H1 (cell line): ENCODE results near the gene SLC12A8. TPM values are rescaled to one million over a fixed set of nuclear protein-coding genes. Genes with fewer than 3 reads are reported as not detected.

ENCODE experiments used
- CTCF ChIA-PET: fragments of 300-600 bp; sonication (Branson Sonifier 250); formaldehyde crosslinking; loops from one replicate; lab custom pipeline; 2021; ENCODE audit not compliant: partially characterized antibody; lab: Charles Lee
- POLR2A ChIA-PET: fragments of 300-600 bp; sonication (Branson Sonifier 250); formaldehyde crosslinking; loops from one replicate; lab custom pipeline; 2021; ENCODE audit warnings: inconsistent platforms; ENCODE audit not compliant: partially characterized antibody; lab: Charles Lee
- DNase-seq, 2 experiments: peaks; one replicate each; pipeline versions ENCODE4 v3.0.0 to v3.0.0-alpha.2; 2010 to 2022; ENCODE audit warnings: low spot score in 2 of 2, low read depth in 1 of 2, mixed read lengths in 1 of 2
- FAIRE-seq: peaks from 2 replicates; lab custom pipeline; 2011; peaks lifted over from hg19 to GRCh38; lab: Jason Lieb, UNC
- H2AFZ ChIP-seq: 2 replicates; pipeline ENCODE4 v1.8.1; 2012; ENCODE audit warnings: low read length, inconsistent platforms
- H2AK5ac ChIP-seq: 2 replicates; pipeline ENCODE4 v1.6.1; 2013; ENCODE audit warnings: low read depth, low read length
- H2BK120ac ChIP-seq: replicated peaks from 2 replicates; pipeline ENCODE3; 2013; ENCODE audit warnings: low read depth, low read length, inconsistent platforms
- H2BK12ac ChIP-seq: 2 replicates; pipeline ENCODE4 v1.6.1; 2013; ENCODE audit warnings: low read depth, low read length
- H2BK15ac ChIP-seq: 2 replicates; pipeline ENCODE4 v1.6.1; 2013; ENCODE audit warnings: low read length
- H2BK20ac ChIP-seq: 2 replicates; pipeline ENCODE4 v1.6.1; 2013; ENCODE audit warnings: low read length
- H2BK5ac ChIP-seq: 2 replicates; pipeline ENCODE4 v1.6.1; 2013; ENCODE audit warnings: low read depth, low read length
- H3K14ac ChIP-seq: 2 replicates; pipeline ENCODE4 v1.6.1; 2013; ENCODE audit warnings: inconsistent platforms; ENCODE audit not compliant: insufficient read length
- H3K18ac ChIP-seq: 2 replicates; pipeline ENCODE4 v1.6.1; 2013; ENCODE audit warnings: low read length; ENCODE audit errors: extremely low read depth
- H3K23ac ChIP-seq: 2 replicates; pipeline ENCODE4 v1.6.1; 2013; ENCODE audit warnings: inconsistent platforms; ENCODE audit not compliant: insufficient read length
- H3K23me2 ChIP-seq: 2 replicates; pipeline ENCODE4 v1.6.1; 2013; ENCODE audit warnings: low read depth, low read length
- H3K27ac ChIP-seq: 2 replicates; pipeline ENCODE4 v1.6.1; 2011; ENCODE audit warnings: low read depth, low read length, inconsistent platforms
- H3K27me3 ChIP-seq, 4 experiments: replicated peaks in 1 of 4; 1 replicate in 1 of 4; 2 replicates in 3 of 4; pipeline versions ENCODE4 v1.6.1 to v1.8.1; 2011 to 2013; ENCODE audit warnings: low read length in 3 of 4, mild to moderate bottlenecking in 3 of 4, inconsistent platforms in 2 of 4, mixed read lengths in 2 of 4, moderate library complexity in 1 of 4; ENCODE audit not compliant: control insufficient read depth in 3 of 4, insufficient read depth in 3 of 4; ENCODE audit errors: extremely low read depth in 1 of 4
- H3K36me3 ChIP-seq, 4 experiments: 2 replicates each; pipeline versions ENCODE4 v1.6.1 to v1.8.1; 2011 to 2013; ENCODE audit warnings: mild to moderate bottlenecking in 4 of 4, low read length in 3 of 4, moderate library complexity in 2 of 4, control low read depth in 1 of 4, inconsistent platforms in 1 of 4; ENCODE audit not compliant: insufficient read depth in 4 of 4, control insufficient read depth in 2 of 4
- H3K4ac ChIP-seq: replicated peaks from 2 replicates; pipeline ENCODE3; 2013; ENCODE audit warnings: low read length, low read depth, mixed read lengths, inconsistent platforms; ENCODE audit not compliant: insufficient read length
- H3K4me1 ChIP-seq, 4 experiments: replicated peaks in 1 of 4; 1 replicate in 1 of 4; 2 replicates in 3 of 4; pipeline versions ENCODE4 v1.6.1 to v1.8.1; 2011 to 2013; ENCODE audit warnings: low read length in 3 of 4, inconsistent platforms in 2 of 4, mixed read lengths in 1 of 4; ENCODE audit not compliant: insufficient read depth in 4 of 4, control insufficient read depth in 3 of 4
- H3K4me2 ChIP-seq, 2 experiments: 2 replicates each; pipeline versions ENCODE4 v1.6.1 to v1.8.1; 2011 to 2013; ENCODE audit warnings: low read depth in 2 of 2, low read length in 2 of 2, control low read depth in 1 of 2, inconsistent platforms in 1 of 2, mild to moderate bottlenecking in 1 of 2; ENCODE audit not compliant: insufficient read depth in 1 of 2
- H3K4me3 ChIP-seq, 4 experiments: fragments of 200-600, 300-600 bp in 1 of 4; sonication (generic), shearing (Covaris generic), sonication (Bioruptor Twin) in 1 of 4; 2 replicates each; pipeline versions ENCODE4 v1.5.1 to v1.8.1; 2011 to 2016; ENCODE audit warnings: low read length in 4 of 4, low read depth in 3 of 4, control low read depth in 2 of 4, inconsistent platforms in 2 of 4, mild to moderate bottlenecking in 2 of 4, mixed read lengths in 1 of 4, moderate library complexity in 1 of 4; ENCODE audit not compliant: insufficient read depth in 2 of 4; ENCODE audit errors: extremely low read depth in 1 of 4
- H3K56ac ChIP-seq: replicated peaks from 2 replicates; pipeline ENCODE3; 2013; ENCODE audit warnings: low read depth, mild to moderate bottlenecking, mixed read lengths, low read length, inconsistent platforms; ENCODE audit not compliant: insufficient read length
- H3K79me1 ChIP-seq: 2 replicates; pipeline ENCODE4 v1.6.1; 2013; ENCODE audit warnings: low read depth, low read length, control low read depth
- H3K79me2 ChIP-seq, 2 experiments: 2 replicates each; pipeline versions ENCODE4 v1.6.1 to v1.8.1; 2012 to 2013; ENCODE audit warnings: low read length in 2 of 2, mild to moderate bottlenecking in 2 of 2, inconsistent platforms in 1 of 2; ENCODE audit not compliant: insufficient read depth in 2 of 2, control insufficient read depth in 1 of 2
- H3K9ac ChIP-seq, 4 experiments: replicated peaks in 1 of 4; 1 replicate in 1 of 4; 2 replicates in 3 of 4; pipeline versions ENCODE4 v1.6.1 to v1.8.1; 2011 to 2013; ENCODE audit warnings: low read depth in 3 of 4, low read length in 3 of 4, control low read depth in 2 of 4, mild to moderate bottlenecking in 2 of 4, moderate library complexity in 2 of 4, inconsistent platforms in 1 of 4; ENCODE audit errors: extremely low read depth in 1 of 4
- H3K9me3 ChIP-seq, 2 experiments: 2 replicates each; pipeline versions ENCODE4 v1.6.1 to v1.8.1; 2012 to 2013; ENCODE audit warnings: mild to moderate bottlenecking in 2 of 2, moderate library complexity in 2 of 2, control low read depth in 1 of 2, inconsistent platforms in 1 of 2, low read depth in 1 of 2, low read length in 1 of 2, mixed read lengths in 1 of 2; ENCODE audit not compliant: insufficient read depth in 2 of 2
- H4K20me1 ChIP-seq, 2 experiments: replicated peaks in 1 of 2; 2 replicates each; pipeline versions ENCODE3 to v1.8.1; 2011 to 2013; ENCODE audit warnings: inconsistent platforms in 2 of 2, low read length in 2 of 2, mild to moderate bottlenecking in 1 of 2; ENCODE audit not compliant: insufficient read depth in 2 of 2, control insufficient read depth in 1 of 2
- H4K5ac ChIP-seq: 2 replicates; pipeline ENCODE4 v1.6.1; 2013; ENCODE audit warnings: low read length, low read depth, mixed read lengths, inconsistent platforms; ENCODE audit not compliant: insufficient read length
- H4K8ac ChIP-seq: 2 replicates; pipeline ENCODE4 v1.8.0; 2013; ENCODE audit warnings: mild to moderate bottlenecking, moderate library complexity, low read length, inconsistent platforms; ENCODE audit not compliant: insufficient read depth; ENCODE audit errors: extremely low read depth
- H4K91ac ChIP-seq: replicated peaks from 2 replicates; pipeline ENCODE3; 2013; ENCODE audit warnings: low read length, mixed read lengths, inconsistent platforms; ENCODE audit not compliant: insufficient read length
- BACH1 ChIP-seq: IDR thresholded peaks from 2 replicates; pipeline ENCODE4 v1.6.1; 2012; ENCODE audit warnings: low read length, improper control_type of control experiment
- BRCA1 ChIP-seq: IDR thresholded peaks from 2 replicates; pipeline ENCODE4 v1.6.1; 2012; ENCODE audit warnings: low read depth, low read length, improper control_type of control experiment
- CHD2 ChIP-seq: IDR thresholded peaks from 2 replicates; pipeline ENCODE4 v1.6.1; 2012; ENCODE audit warnings: low read length, improper control_type of control experiment
- CTBP2 ChIP-seq: IDR thresholded peaks from 2 replicates; pipeline ENCODE4 v1.7.0; 2011; ENCODE audit warnings: borderline replicate concordance, mild to moderate bottlenecking, moderate library complexity, mixed read lengths, low read length; ENCODE audit not compliant: insufficient read depth, insufficient read length
- FOSL1 ChIP-seq: IDR thresholded peaks from 2 replicates; pipeline ENCODE4 v1.6.1; 2011; ENCODE audit warnings: mild to moderate bottlenecking, low read depth, low read length, moderate library complexity; ENCODE audit not compliant: insufficient read depth
- GABPA ChIP-seq: IDR thresholded peaks from 2 replicates; pipeline ENCODE4 v1.6.1; 2011; ENCODE audit warnings: mild to moderate bottlenecking, low read length, moderate library complexity, borderline replicate concordance; ENCODE audit not compliant: insufficient read depth
- GTF2F1 ChIP-seq: IDR thresholded peaks from 2 replicates; pipeline ENCODE4 v1.6.1; 2012; ENCODE audit warnings: low read depth, low read length, improper control_type of control experiment, borderline replicate concordance
- KDM5A ChIP-seq: fragments of 200-600 bp; IDR thresholded peaks from 2 replicates; pipeline ENCODE4 v1.7.1; 2012; ENCODE audit warnings: mild to moderate bottlenecking, low read length, inconsistent platforms, mixed read lengths
- NANOG ChIP-seq: IDR thresholded peaks from 2 replicates; pipeline ENCODE4 v1.6.1; 2011; ENCODE audit warnings: low read length, low read depth, mild to moderate bottlenecking, inconsistent platforms; ENCODE audit not compliant: insufficient read depth, poor library complexity, severe bottlenecking
- POLR2A ChIP-seq, 2 experiments: IDR thresholded peaks; 1 replicate in 1 of 2; 2 replicates in 1 of 2; pipeline ENCODE4 v1.6.1; 2011; ENCODE audit warnings: low read depth in 2 of 2, low read length in 2 of 2, mild to moderate bottlenecking in 2 of 2; ENCODE audit errors: control extremely low read depth in 1 of 2
- POU5F1 ChIP-seq: IDR thresholded peaks from 2 replicates; pipeline ENCODE4 v1.6.1; 2011; ENCODE audit warnings: low read depth, mild to moderate bottlenecking, low read length, moderate library complexity
- RXRA ChIP-seq: IDR thresholded peaks from 2 replicates; pipeline ENCODE4 v1.6.1; 2011; ENCODE audit warnings: low read depth, mild to moderate bottlenecking, low read length, moderate library complexity; ENCODE audit not compliant: insufficient read depth
- SRF ChIP-seq: IDR thresholded peaks from 2 replicates; pipeline ENCODE4 v1.6.1; 2011; ENCODE audit warnings: mild to moderate bottlenecking, low read depth, low read length, moderate library complexity
- WGBS, 2 experiments: shearing (Covaris generic) in 1 of 2; methylation state at CpG; one replicate each; pipeline versions ENCODE4 v1.1.6 to v1.1.7; 2013 to 2015; ENCODE audit warnings: low lambda C conversion rate in 2 of 2, mixed read lengths in 2 of 2, inconsistent platforms in 1 of 2, low coverage in 1 of 2, missing lambda C conversion rate in 1 of 2; ENCODE audit not compliant: insufficient replicate concordance in 2 of 2, insufficient coverage in 1 of 2, insufficient read length in 1 of 2; ENCODE audit errors: extremely low coverage in 1 of 2, missing lambda C conversion rate in 1 of 2; 5-methylcytosine and 5-hydroxymethylcytosine counted together
- polyA plus RNA-seq, 7 experiments: library from polyadenylated mRNA; depleted of rRNA in 3 of 7; stranded (reverse) in 5 of 7; unstranded in 2 of 7; fragments of >200 nt in 5 of 7; fragments of 200-250 nt in 2 of 7; gene quantifications; 1 replicate in 5 of 7; 2 replicates in 1 of 7; 4 replicates in 1 of 7; pipeline versions ENCODE4 v1.2.1 to v1.2.3, GENCODE V29; 2011 to 2013; ENCODE audit warnings: missing spikeins in 2 of 7, mixed read lengths in 2 of 7
- total RNA-seq: library from RNA; stranded (reverse); fragmentation: NEBNext Ultra II Directional; extraction: Animal tissue kit (Norgen Biotek cat#: 25700); gene quantifications from 2 replicates; pipeline ENCODE4 v1.2.1, GENCODE V29; 2021
- TF ChIP-seq, protein P1 (sequence below): IDR thresholded peaks from 2 replicates; pipeline ENCODE4 v1.6.1; 2012; ENCODE audit warnings: inconsistent platforms

Gene SLC12A8
- total and polyA plus RNA-seq, 2 of the 8 experiments (the other 6 are each of a cell fraction or from before 2014, with no cell fraction given), result 13.7 to 14.4 TPM

DNA sequence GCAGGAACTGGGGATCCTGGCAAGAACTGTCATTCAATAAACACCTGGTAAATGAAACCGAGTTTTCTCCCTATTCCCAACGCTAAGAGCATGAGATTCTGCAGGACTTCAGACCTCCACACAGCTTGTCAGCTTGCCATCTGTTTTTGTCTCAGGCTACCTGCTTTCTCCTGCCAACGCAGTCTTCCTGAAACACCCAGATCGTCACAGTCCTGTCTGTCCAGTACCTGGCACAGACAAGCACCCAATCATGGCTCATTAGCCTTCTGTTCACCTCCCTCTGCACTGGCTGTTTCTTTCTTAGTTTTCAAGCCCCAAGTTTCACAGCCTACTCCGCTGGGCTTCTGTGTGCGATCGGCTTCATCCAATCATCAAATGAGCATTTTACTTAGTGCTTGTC is 5.0 kb downstream of the SLC12A8 start:
- no peak overlapping the region for H3K23ac ChIP-seq
- no peak for DNase-seq
- H3K27me3 ChIP-seq, result no peaks in the 10 kb centered on the region
- H3K4me3 ChIP-seq, result no peak overlapping the region
- peaks cover 0 to 8% (median 4%) of the 10 kb centered on the region in 4 experiments; a peak in 4 of 7 replicates for H3K4me1 ChIP-seq
- no peak overlapping the region for H3K4me2 ChIP-seq
- H3K14ac ChIP-seq, result no peak overlapping the region
- no peak overlapping the region for H3K18ac ChIP-seq
- no peak overlapping the region for H3K4ac ChIP-seq
- no peak overlapping the region for H3K56ac ChIP-seq
- WGBS, 2 experiments, result 79% methylated on average over 7 of the region's 7 CpGs; no CpG with 5 or more reads in 1 of the 2 experiments
- H2BK120ac ChIP-seq, result no peak overlapping the region
- no peaks in the 10 kb centered on the region for H4K20me1 ChIP-seq
- H2BK12ac ChIP-seq, result no peak overlapping the region
- no peak overlapping the region for H4K91ac ChIP-seq
- H3K36me3 ChIP-seq, result peaks cover 0 to 2% (median 0%) of the 10 kb centered on the region in 4 experiments; a peak in 1 of 8 replicates
- no peak for FAIRE-seq
- ChIA-PET CTCF (no interaction called here), POLR2A (no interaction called here)
- no peak for TF ChIP-seq CHD2
- no peak for TF ChIP-seq BACH1
- no peak for TF ChIP-seq FOSL1
- TF ChIP-seq CTBP2, result no peak
- no peak for TF ChIP-seq NANOG
- TF ChIP-seq KDM5A, result no peak
- TF ChIP-seq BRCA1, result no peak
- TF ChIP-seq, protein P1, sequence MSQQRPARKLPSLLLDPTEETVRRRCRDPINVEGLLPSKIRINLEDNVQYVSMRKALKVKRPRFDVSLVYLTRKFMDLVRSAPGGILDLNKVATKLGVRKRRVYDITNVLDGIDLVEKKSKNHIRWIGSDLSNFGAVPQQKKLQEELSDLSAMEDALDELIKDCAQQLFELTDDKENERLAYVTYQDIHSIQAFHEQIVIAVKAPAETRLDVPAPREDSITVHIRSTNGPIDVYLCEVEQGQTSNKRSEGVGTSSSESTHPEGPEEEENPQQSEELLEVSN, result no peak
- no peak for TF ChIP-seq RXRA
- no peak for TF ChIP-seq SRF
- no peak for TF ChIP-seq POLR2A (IDR thresholded peaks at IDR 0.05; ENCODE audit: control extremely low read depth in 1 of 2, low read depth in 2 of 2, low read length in 2 of 2)
- no peak for TF ChIP-seq GABPA
- TF ChIP-seq GTF2F1, result no peak
- no peak for TF ChIP-seq POU5F1
- H3K27ac ChIP-seq, result no peak overlapping the region
- no peak overlapping the region for H2AFZ ChIP-seq
- no peaks in the 10 kb centered on the region for H3K79me2 ChIP-seq
- no peak overlapping the region for H2BK15ac ChIP-seq
- no peak overlapping the region for H2AK5ac ChIP-seq
- H3K9me3 ChIP-seq, result no peaks in the 10 kb centered on the region
- no peak overlapping the region for H4K5ac ChIP-seq
- no peak overlapping the region for H3K9ac ChIP-seq
- H3K79me1 ChIP-seq, result no peaks in the 10 kb centered on the region
- H2BK20ac ChIP-seq, result no peak overlapping the region
- H2BK5ac ChIP-seq, result no peak overlapping the region
- no peak overlapping the region for H4K8ac ChIP-seq
- H3K23me2 ChIP-seq, result peaks cover 7% of the 10 kb centered on the region; the same call in 1 of the 2 replicates
